ENCODE data around the gene FBXO44. TPM values are rescaled to one million over a fixed set of nuclear protein-coding genes. Genes with fewer than 3 reads are reported as not detected.

FBXO44 gene
- total and polyA plus RNA-seq, 2 experiments from 2014 or later: 22.0 to 30.8 TPM

GRCh38 chr1:11706292-11706691 is 51.6 kb downstream of the FBXO44 start:
- no peak overlapping the region for H2AFZ ChIP-seq

More at GRCh38 chr1:11706292-11706691, 51.6 kb downstream of the FBXO44 start:
- Histone ChIP-seq H3K27me3 (ENCODE audit: insufficient read depth) (no peaks in the 10 kb centered on the region), H3K9me2 (ENCODE audit: insufficient read depth) (no peaks in the 10 kb centered on the region), H3F3A (replicated peaks; ENCODE audit: low read depth) (peaks cover 19% of the 10 kb centered on the region), H3K4me2 (no peak overlapping the region), H3K4me1 (ENCODE audit: insufficient read depth) (peaks cover 38% of the 10 kb centered on the region), H3K79me2 (replicated peaks; ENCODE audit: insufficient read depth) (peaks cover 22% of the 10 kb centered on the region), H3K4me3 (no peak overlapping the region), H4K20me1 (replicated peaks; ENCODE audit: insufficient read depth) (no peaks in the 10 kb centered on the region; the same call in 1 of the 2 replicates), H3K36me3 (ENCODE audit: insufficient read depth) (no peaks in the 10 kb centered on the region; the same call in 1 of the 2 replicates), H3K27ac (ENCODE audit: low read depth) (no peak overlapping the region)
- no peak overlapping the region for H3K27ac Mint-ChIP-seq
- no peaks in the 10 kb centered on the region for H3K9me3 Mint-ChIP-seq
- H3K36me3 Mint-ChIP-seq (ENCODE audit: low read depth): peaks cover 14% of the 10 kb centered on the region
- TF ChIP-seq ZNF331 (CRISPR knock-in tag; IDR thresholded peaks at IDR 0.05; ENCODE audit: low read depth) (no peak), CREB1 (CRISPR knock-in tag; IDR thresholded peaks at IDR 0.05; ENCODE audit: low read depth) (no peak), POLR2AphosphoS5 (IDR thresholded peaks at IDR 0.05; ENCODE audit: low read depth) (no peak), CTCF (conservative IDR thresholded peaks at IDR 0.05; ENCODE audit: low read depth in 2 of 2) (no peak), EZH2 (IDR thresholded peaks at IDR 0.05; ENCODE audit: low read depth, unreplicated experiment) (no peak), NANOG (IDR thresholded peaks at IDR 0.05; ENCODE audit: borderline replicate concordance) (no peak), REST (IDR thresholded peaks at IDR 0.05; ENCODE audit: unreplicated experiment) (no peak), STAT1 (IDR thresholded peaks at IDR 0.05; ENCODE audit: unreplicated experiment) (no peak), JUNB (IDR thresholded peaks at IDR 0.05; ENCODE audit: unreplicated experiment) (no peak), ZNF114 (CRISPR knock-in tag; IDR thresholded peaks at IDR 0.05) (no peak), ZNF462 (CRISPR knock-in tag; IDR thresholded peaks at IDR 0.05) (no peak), ETS1 (IDR thresholded peaks at IDR 0.05) (no peak), EZH2phosphoT487 (IDR thresholded peaks at IDR 0.05; ENCODE audit: unreplicated experiment) (no peak)
- H3K27me3 Mint-ChIP-seq (ENCODE audit: insufficient read depth, low read depth, poor library complexity): peaks cover 10% of the 10 kb centered on the region
- no peak for ATAC-seq
- H3K4me1 Mint-ChIP-seq: peaks cover 53% of the 10 kb centered on the region
- H3K4me3 Mint-ChIP-seq: no peak overlapping the region
- DNase-seq (ENCODE audit: low spot score): no peak

Measured in GM23338 (cell line).